ENCODE results near the gene TEX52.

DNA sequence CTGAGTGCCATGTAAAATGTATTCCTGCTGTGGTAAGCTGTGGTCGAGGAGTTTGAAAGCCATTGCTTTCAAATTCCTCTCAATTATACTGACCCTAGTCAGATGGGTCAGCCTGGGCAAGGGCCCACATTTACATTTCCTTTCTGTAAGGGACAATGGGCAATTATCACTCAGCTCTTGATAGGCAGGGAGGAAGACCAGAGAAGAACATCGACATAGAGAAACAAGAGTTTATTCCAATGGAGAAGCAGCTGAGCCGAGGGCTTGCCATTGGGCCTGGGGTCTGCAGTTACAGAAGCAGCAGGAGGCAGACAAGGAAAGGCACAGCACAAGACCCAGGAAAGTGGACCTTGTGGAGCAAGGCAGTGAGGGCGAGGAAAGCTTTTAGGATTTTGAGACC is 31.7 kb downstream of the TEX52 start:
- TF ChIP-seq POLR2AphosphoS5 (IDR thresholded peaks at IDR 0.05; ENCODE audit: low read depth, low read length) (no peak), ELF1 (IDR thresholded peaks at IDR 0.05; ENCODE audit: borderline replicate concordance, low read depth) (no peak), RAD21 (IDR thresholded peaks at IDR 0.05; ENCODE audit: low read depth) (no peak), SP1 (IDR thresholded peaks at IDR 0.05; ENCODE audit: low read depth) (no peak), JUND (IDR thresholded peaks at IDR 0.05) (no peak), EZH2 (IDR thresholded peaks at IDR 0.05) (no peak), EGR1 (IDR thresholded peaks at IDR 0.05; ENCODE audit: low read depth) (no peak), POLR2A (IDR thresholded peaks at IDR 0.05; ENCODE audit: borderline replicate concordance, extremely low read depth, insufficient read depth, insufficient read length) (no peak), ZFX (IDR thresholded peaks at IDR 0.05) (no peak)
- TF ChIP-seq, protein P1, sequence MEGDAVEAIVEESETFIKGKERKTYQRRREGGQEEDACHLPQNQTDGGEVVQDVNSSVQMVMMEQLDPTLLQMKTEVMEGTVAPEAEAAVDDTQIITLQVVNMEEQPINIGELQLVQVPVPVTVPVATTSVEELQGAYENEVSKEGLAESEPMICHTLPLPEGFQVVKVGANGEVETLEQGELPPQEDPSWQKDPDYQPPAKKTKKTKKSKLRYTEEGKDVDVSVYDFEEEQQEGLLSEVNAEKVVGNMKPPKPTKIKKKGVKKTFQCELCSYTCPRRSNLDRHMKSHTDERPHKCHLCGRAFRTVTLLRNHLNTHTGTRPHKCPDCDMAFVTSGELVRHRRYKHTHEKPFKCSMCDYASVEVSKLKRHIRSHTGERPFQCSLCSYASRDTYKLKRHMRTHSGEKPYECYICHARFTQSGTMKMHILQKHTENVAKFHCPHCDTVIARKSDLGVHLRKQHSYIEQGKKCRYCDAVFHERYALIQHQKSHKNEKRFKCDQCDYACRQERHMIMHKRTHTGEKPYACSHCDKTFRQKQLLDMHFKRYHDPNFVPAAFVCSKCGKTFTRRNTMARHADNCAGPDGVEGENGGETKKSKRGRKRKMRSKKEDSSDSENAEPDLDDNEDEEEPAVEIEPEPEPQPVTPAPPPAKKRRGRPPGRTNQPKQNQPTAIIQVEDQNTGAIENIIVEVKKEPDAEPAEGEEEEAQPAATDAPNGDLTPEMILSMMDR (IDR thresholded peaks at IDR 0.05 in 2 of 3, conservative IDR thresholded peaks at IDR 0.05 in 1 of 3; ENCODE audit: borderline replicate concordance in 1 of 3, insufficient read depth in 1 of 3, low read depth in 2 of 3, low read length in 2 of 3): no peak

Data from HCT116 (cell line).